Kidney (tissue), 14 donors: Measurements from ENCODE around the gene PLCXD1. TPM values are rescaled to one million over a fixed set of nuclear protein-coding genes. Genes with fewer than 3 reads are reported as not detected.

Experiments
- DNase-seq, 5 donors: peaks; one replicate each; pipeline ENCODE4 v3.0.0-alpha.2; 2013 to 2020
- FAIRE-seq: peaks from 2 replicates; lab custom pipeline; 2012; peaks lifted over from hg19 to GRCh38; lab: Jason Lieb, UNC
- H3K27ac ChIP-seq, 2 donors: one replicate each; pipeline ENCODE4 v1.7.0; 2013; ENCODE audit warnings: low read depth in 2 of 2, low read length in 2 of 2, inconsistent platforms in 1 of 2
- H3K27me3 ChIP-seq: one replicate; pipeline ENCODE4 v1.7.1; 2013; ENCODE audit warnings: low read length, inconsistent platforms; ENCODE audit not compliant: control insufficient read depth, insufficient read depth
- H3K36me3 ChIP-seq, 3 donors: one replicate each; pipeline versions ENCODE4 v1.7.0 to v1.7.1; 2013; ENCODE audit warnings: low read length in 3 of 3, control low read depth in 1 of 3, inconsistent platforms in 1 of 3; ENCODE audit not compliant: insufficient read depth in 3 of 3, control insufficient read depth in 2 of 3
- H3K4me1 ChIP-seq, 3 donors: one replicate each; pipeline versions ENCODE4 v1.7.0 to v1.7.1; 2013; ENCODE audit warnings: low read length in 3 of 3, inconsistent platforms in 1 of 3, low read depth in 1 of 3; ENCODE audit not compliant: control insufficient read depth in 2 of 3, insufficient read depth in 2 of 3
- H3K4me3 ChIP-seq, 3 donors: one replicate each; pipeline versions ENCODE4 v1.7.0 to v1.8.1; 2013; ENCODE audit warnings: low read length in 3 of 3, control low read depth in 1 of 3, inconsistent platforms in 1 of 3
- H3K9ac ChIP-seq, 3 donors: one replicate each; pipeline versions ENCODE4 v1.7.0 to v1.7.1; 2013; ENCODE audit warnings: low read length in 3 of 3, control low read depth in 1 of 3, inconsistent platforms in 1 of 3
- H3K9me3 ChIP-seq, 3 donors: one replicate each; pipeline versions ENCODE4 v1.7.0 to v1.7.1; 2013; ENCODE audit warnings: low read length in 3 of 3, control low read depth in 1 of 3, inconsistent platforms in 1 of 3; ENCODE audit not compliant: control insufficient read depth in 2 of 3, insufficient read depth in 1 of 3
- CTCF ChIP-seq: IDR thresholded peaks from 3 replicates; pipeline ENCODE4 v1.5.1; 2012; ENCODE audit warnings: mild to moderate bottlenecking, moderate library complexity, borderline replicate concordance; ENCODE audit not compliant: insufficient read depth; ENCODE audit errors: extremely low read depth
- intact Hi-C: fragments of 100-400 bp; cut with DNase I; formaldehyde crosslinking; loops from one replicate; pipeline ENCODE4 v1.11.1; 2022
- polyA plus RNA-seq: library from polyadenylated mRNA; stranded (reverse); fragments of 350-450 nt; fragmentation: Illumina TruSeq; extraction: RNeasy Lipid Tissue Mini Kit (QIAGEN cat#74804); gene quantifications from one replicate; pipeline ENCODE4 v1.2.3, GENCODE V29; 2014; ENCODE audit warnings: low read depth, low replicate concordance; ENCODE audit not compliant: insufficient read depth
- total RNA-seq: library from RNA; stranded (reverse); fragmentation: NEBNext Ultra II Directional; extraction: Animal tissue kit (Norgen Biotek cat#: 25700); gene quantifications from one replicate; pipeline ENCODE4 v1.2.1, GENCODE V29; 2021
- donor health status: control.
- donor health status: control.
- donor health status: control.
- donor health status: control.
- donor health status: control.
- donor health status: DM: yes; HTN: yes; CAD: no.
- donor health status: Normal renal cell carcinoma (clear cell type).

Gene PLCXD1
- total and polyA plus RNA-seq, 2 donors from 2014 or later, result 4.9 to 11.0 TPM

- peaks cover 0 to 2% (median 0%) of the 10 kb centered on the region in 3 donors for H3K4me1 ChIP-seq
- H3K36me3 ChIP-seq, result no peaks in the 10 kb centered on the region
- DNase-seq (peak in 1 of 5 donors; percentile 42), FAIRE-seq (no peak)
- H3K9ac ChIP-seq, result no peak overlapping the region
- intact Hi-C loops, result no loop called here
- no peaks in the 10 kb centered on the region for H3K27me3 ChIP-seq
- no peaks in the 10 kb centered on the region for H3K9me3 ChIP-seq
- no peak overlapping the region for H3K27ac ChIP-seq
- TF ChIP-seq CTCF, result no peak
- H3K4me3 ChIP-seq, result no peak overlapping the region
Measured at GRCh38 chrX:270848-271367, 10.3 kb upstream of the PLCXD1 start.

- Histone ChIP-seq H3K4me1 (peaks cover 0 to 2% (median 0%) of the 10 kb centered on the region in 3 donors), H3K9me3 (no peaks in the 10 kb centered on the region), H3K4me3 (no peak overlapping the region), H3K36me3 (no peaks in the 10 kb centered on the region), H3K9ac (no peak overlapping the region), H3K27me3 (no peaks in the 10 kb centered on the region), H3K27ac (peak overlapping the region in 1 of 2 donors; percentile 37)
- FAIRE-seq, result no peak
- intact Hi-C loops, result no loop called here
- peak; percentile 34 to 91 (median 74) for DNase-seq
- TF ChIP-seq CTCF, result no peak
Measured at GRCh38 chrX:274904-275475, 6.2 kb upstream of the PLCXD1 start.

GRCh38 chrX:275476-275966, 5.7 kb upstream of the PLCXD1 start:
- no peak for TF ChIP-seq CTCF
- Histone ChIP-seq H3K4me1 (peaks cover 0 to 2% (median 0%) of the 10 kb centered on the region in 3 donors), H3K4me3 (peak overlapping the region in 1 of 3 donors; percentile 68), H3K36me3 (no peaks in the 10 kb centered on the region), H3K9me3 (no peaks in the 10 kb centered on the region), H3K9ac (peak overlapping the region in 1 of 3 donors; percentile 29), H3K27ac (peak overlapping the region in 1 of 2 donors; percentile 37), H3K27me3 (no peaks in the 10 kb centered on the region)
- DNase-seq (peak in 2 of 5 donors; percentile 73 to 76), FAIRE-seq (no peak)
- intact Hi-C loops, result no loop called here
